Adrenal gland (tissue), 12 donors: Measurements from ENCODE around the gene NVL. TPM values are rescaled to one million over a fixed set of nuclear protein-coding genes. Genes with fewer than 3 reads are reported as not detected.

Experiments used
- DNase-seq, 7 donors: peaks; one replicate each; pipeline ENCODE4 v3.0.0-alpha.2; 2019 to 2020
- H3K27ac ChIP-seq, 5 donors: fragments of 200-600 bp; sonication (generic) in 4 of 5; 1 replicate in 3 of 5; 2 replicates in 2 of 5; pipeline versions ENCODE4 v1.5.1 to v1.8.0; 2016 to 2020; ENCODE audit warnings: mild to moderate bottlenecking in 1 of 5
- H3K27me3 ChIP-seq: fragments of 200-600 bp; 2 replicates; pipeline ENCODE4 v1.8.0; 2021
- H3K36me3 ChIP-seq, 2 donors: fragments of 200-600 bp; replicated peaks in 1 of 2; 1 replicate in 1 of 2; 2 replicates in 1 of 2; pipeline versions ENCODE4 v1.5.1 to v1.8.0; 2018 to 2022
- H3K4me1 ChIP-seq, 2 donors: fragments of 200-600 bp; replicated peaks in 1 of 2; 1 replicate in 1 of 2; 2 replicates in 1 of 2; pipeline versions ENCODE4 v1.5.1 to v1.8.0; 2018 to 2021
- H3K4me3 ChIP-seq, 4 donors: fragments of 200-600 bp; sonication (generic) in 3 of 4; one replicate each; pipeline ENCODE4 v1.5.1; 2016 to 2018
- H3K9me3 ChIP-seq, 3 donors: fragments of 200-600 bp; sonication (generic) in 1 of 3; replicated peaks in 1 of 3; 1 replicate in 2 of 3; 2 replicates in 1 of 3; pipeline versions ENCODE4 v1.5.1 to v1.8.0; 2016 to 2021
- POLR2A ChIP-seq, 2 donors: fragments of 450-650 bp; IDR thresholded peaks; one replicate each; pipeline ENCODE4 v1.6.1; 2017; ENCODE audit warnings: antibody characterized with exemption in 2 of 2, mild to moderate bottlenecking in 2 of 2, moderate library complexity in 1 of 2
- WGBS, 4 donors: extraction: QIAGEN DNeasy Blood & Tissue Kit in 2 of 4; methylation state at CpG; one replicate each; pipeline versions ENCODE4 v1.1.5 to v1.1.7; 2013 to 2017; 5-methylcytosine and 5-hydroxymethylcytosine counted together
- intact Hi-C, 2 donors: fragments of 100-400 bp; cut with DNase I; formaldehyde crosslinking; loops; one replicate each; pipeline versions ENCODE4 v1.14.1 to v1.15.0; 2022 to 2023
- polyA plus RNA-seq, 3 donors: library from polyadenylated mRNA; stranded (reverse); fragments of 200-250 nt in 2 of 3; fragments of 350-450 nt in 1 of 3; fragmentation: Illumina TruSeq in 1 of 3; extraction: RNeasy Lipid Tissue Mini Kit (QIAGEN cat#74804) in 1 of 3; gene quantifications; one replicate each; pipeline ENCODE4 v1.2.3, GENCODE V29; 2013 to 2014
- total RNA-seq, 9 donors: library from RNA; depleted of rRNA in 4 of 9; stranded (reverse); fragments of >200 nt in 4 of 9; fragments of 120-200 nt in 1 of 9; fragmentation: NEBNext Ultra II Directional in 1 of 9; extraction: Animal tissue kit (Norgen Biotek cat#: 25700) in 1 of 9; gene quantifications; one replicate each; pipeline versions ENCODE4 v1.1.0 to v1.2.4, GENCODE V29; 2013 to 2023
- TF ChIP-seq, protein P1 (sequence below), 6 experiments: fragments of 450-650 bp in 4 of 6; fragments of 200-600 bp in 2 of 6; sonication (generic) in 1 of 6; IDR thresholded peaks; 1 replicate in 5 of 6; 2 replicates in 1 of 6; pipeline versions ENCODE4 v1.5.1 to v1.8.0; 2016 to 2021; ENCODE audit warnings: antibody characterized with exemption in 6 of 6, mild to moderate bottlenecking in 2 of 6, moderate library complexity in 1 of 6
- donor health status: healthy with polysubstance abuse.
- donor health status: Bipolar disorder and iron deficiency.
- donor health status: DM: yes; HTN: yes; CAD: no.
- donor health status: DM: no; HTN: no; CAD: no.
- donor health status: DM: no; HTN: no; CAD: no.
- donor health status: DM: yes; HTN: yes; CAD: no.

NVL gene
- total and polyA plus RNA-seq, 12 donors: 12.0 to 77.0 (median 20.9) TPM

DNA sequence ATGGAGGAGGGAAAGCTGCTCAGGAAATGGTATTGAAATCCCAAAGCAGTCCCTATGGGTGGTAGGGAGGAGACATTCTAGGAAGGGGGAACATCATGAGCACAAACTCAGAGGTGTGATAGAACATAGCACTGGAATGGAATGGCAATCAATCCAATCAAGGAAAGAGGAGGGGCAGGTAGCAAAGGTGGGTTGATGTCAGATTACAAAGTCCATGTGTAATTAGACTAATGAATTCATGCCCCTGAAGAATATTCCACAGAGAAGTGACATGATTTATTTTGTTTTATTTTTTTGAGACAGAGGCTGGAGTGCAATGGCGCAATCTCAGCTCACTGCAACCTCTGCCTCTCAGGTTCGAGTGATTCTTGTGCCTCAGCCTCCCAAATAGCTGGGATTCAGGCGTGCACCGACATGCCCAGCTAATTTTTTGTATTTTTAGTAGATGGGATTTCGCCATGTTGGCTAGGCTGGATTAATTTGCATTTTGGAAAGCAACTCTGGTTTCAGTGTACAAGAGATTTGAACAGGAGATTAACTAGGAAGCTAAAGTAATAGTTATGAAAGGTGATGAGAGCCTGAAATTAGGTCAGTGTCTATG, 110.9 kb downstream of the NVL start:
- TF ChIP-seq, protein P1, sequence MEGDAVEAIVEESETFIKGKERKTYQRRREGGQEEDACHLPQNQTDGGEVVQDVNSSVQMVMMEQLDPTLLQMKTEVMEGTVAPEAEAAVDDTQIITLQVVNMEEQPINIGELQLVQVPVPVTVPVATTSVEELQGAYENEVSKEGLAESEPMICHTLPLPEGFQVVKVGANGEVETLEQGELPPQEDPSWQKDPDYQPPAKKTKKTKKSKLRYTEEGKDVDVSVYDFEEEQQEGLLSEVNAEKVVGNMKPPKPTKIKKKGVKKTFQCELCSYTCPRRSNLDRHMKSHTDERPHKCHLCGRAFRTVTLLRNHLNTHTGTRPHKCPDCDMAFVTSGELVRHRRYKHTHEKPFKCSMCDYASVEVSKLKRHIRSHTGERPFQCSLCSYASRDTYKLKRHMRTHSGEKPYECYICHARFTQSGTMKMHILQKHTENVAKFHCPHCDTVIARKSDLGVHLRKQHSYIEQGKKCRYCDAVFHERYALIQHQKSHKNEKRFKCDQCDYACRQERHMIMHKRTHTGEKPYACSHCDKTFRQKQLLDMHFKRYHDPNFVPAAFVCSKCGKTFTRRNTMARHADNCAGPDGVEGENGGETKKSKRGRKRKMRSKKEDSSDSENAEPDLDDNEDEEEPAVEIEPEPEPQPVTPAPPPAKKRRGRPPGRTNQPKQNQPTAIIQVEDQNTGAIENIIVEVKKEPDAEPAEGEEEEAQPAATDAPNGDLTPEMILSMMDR (IDR thresholded peaks at IDR 0.05): no peak
- TF ChIP-seq POLR2A (IDR thresholded peaks at IDR 0.05): no peak
- H3K36me3 ChIP-seq: no peaks in the 10 kb centered on the region
- no peak for DNase-seq
- H3K4me1 ChIP-seq: no peaks in the 10 kb centered on the region
- H3K9me3 ChIP-seq: no peaks in the 10 kb centered on the region
- H3K4me3 ChIP-seq: no peak overlapping the region
- H3K27ac ChIP-seq: no peak overlapping the region
- no peaks in the 10 kb centered on the region for H3K27me3 ChIP-seq
- WGBS, 4 donors: 79 to 89% (median 87%) methylated on average over 5 of the region's 5 CpGs
- intact Hi-C loops: no loop called here

DNA sequence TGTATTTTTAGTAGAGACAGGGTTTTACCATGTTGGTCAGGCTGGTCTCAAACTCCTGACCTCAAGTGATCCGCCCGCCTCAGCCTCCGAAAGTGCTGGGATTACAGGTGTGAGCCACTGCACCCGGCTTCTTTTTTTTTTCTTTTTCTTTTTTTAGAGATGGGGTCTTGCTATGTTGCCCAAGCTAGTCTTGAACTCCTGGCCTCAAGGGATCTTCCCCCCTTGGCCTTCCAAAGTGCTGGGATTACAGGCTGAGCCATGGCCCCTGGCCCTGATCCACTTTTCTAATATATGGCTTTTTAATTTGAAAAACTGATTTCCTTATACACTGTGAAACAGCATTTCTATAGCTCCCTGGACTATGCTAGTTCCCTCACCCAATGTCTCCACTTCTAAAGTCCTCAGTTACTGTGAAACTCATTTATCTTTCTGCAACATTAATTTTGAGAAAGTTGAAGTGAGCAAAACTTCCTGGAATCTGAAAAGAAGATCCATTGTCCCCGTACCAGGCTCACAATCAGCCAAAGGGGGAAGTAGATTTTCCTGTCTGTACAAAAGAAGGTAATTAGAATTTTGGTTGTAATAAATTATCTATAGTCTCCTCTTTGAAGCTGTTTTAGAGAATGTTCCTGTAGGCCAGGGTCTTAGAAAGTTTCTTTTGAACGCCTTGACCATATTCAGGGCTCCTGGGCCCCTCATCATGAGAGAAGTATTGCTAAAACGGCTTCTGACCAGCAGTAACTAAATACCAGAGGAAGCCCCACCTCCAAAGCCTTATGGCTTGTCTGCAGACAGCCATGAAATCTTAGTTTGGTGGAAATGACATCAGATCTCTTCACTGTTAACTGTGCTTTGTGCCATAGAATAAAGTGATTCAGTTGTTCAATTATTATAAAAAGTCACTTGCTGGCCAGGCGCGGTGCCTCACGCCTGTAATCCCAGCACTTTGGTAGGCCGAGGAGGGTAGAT, 112.0 kb downstream of the NVL start:
- Histone ChIP-seq H3K27me3 (no peaks in the 10 kb centered on the region), H3K4me3 (no peak overlapping the region), H3K4me1 (no peaks in the 10 kb centered on the region), H3K36me3 (no peaks in the 10 kb centered on the region), H3K27ac (peak overlapping the region in 2 of 5 donors; percentile 32 to 58), H3K9me3 (no peaks in the 10 kb centered on the region)
- no peak for DNase-seq
- 79 to 85% (median 82%) methylated on average over 7 to 11 of the region's 11 CpGs for whole genome bisulfite sequencing, 4 donors
- intact Hi-C loops: no loop called here
- TF ChIP-seq, protein P1 (IDR thresholded peaks at IDR 0.05): no peak
- TF ChIP-seq POLR2A (IDR thresholded peaks at IDR 0.05): no peak

DNA sequence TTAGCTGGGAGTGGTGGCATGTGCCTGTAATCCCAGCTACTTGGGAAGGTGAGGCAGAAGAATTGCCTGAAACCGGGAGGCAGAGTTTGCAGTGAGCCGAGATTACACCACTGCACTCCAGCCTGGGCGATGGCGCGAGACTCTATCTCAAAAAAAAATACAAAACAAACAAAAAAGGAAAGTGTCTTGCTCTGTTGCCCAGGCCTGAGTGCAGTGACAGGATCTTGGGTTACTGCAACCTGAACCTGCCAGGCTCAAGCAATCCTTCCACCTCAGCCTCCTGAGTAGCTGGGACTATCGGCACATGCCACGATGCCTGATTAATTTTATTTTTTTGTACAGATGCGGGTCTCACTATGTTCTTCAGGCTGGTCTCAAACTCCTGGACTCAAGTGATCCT, 113.6 kb downstream of the NVL start:
- 93 to 96% (median 94%) methylated on average over 8 of the region's 8 CpGs for WGBS, 4 donors
- Histone ChIP-seq H3K36me3 (no peaks in the 10 kb centered on the region), H3K4me3 (no peak overlapping the region), H3K9me3 (no peaks in the 10 kb centered on the region), H3K27me3 (no peaks in the 10 kb centered on the region), H3K27ac (no peak overlapping the region), H3K4me1 (no peaks in the 10 kb centered on the region)
- no peak for TF ChIP-seq POLR2A (IDR thresholded peaks at IDR 0.05)
- TF ChIP-seq, protein P1 (IDR thresholded peaks at IDR 0.05): no peak
- intact Hi-C loops: no loop called here
- DNase-seq: no peak

DNA sequence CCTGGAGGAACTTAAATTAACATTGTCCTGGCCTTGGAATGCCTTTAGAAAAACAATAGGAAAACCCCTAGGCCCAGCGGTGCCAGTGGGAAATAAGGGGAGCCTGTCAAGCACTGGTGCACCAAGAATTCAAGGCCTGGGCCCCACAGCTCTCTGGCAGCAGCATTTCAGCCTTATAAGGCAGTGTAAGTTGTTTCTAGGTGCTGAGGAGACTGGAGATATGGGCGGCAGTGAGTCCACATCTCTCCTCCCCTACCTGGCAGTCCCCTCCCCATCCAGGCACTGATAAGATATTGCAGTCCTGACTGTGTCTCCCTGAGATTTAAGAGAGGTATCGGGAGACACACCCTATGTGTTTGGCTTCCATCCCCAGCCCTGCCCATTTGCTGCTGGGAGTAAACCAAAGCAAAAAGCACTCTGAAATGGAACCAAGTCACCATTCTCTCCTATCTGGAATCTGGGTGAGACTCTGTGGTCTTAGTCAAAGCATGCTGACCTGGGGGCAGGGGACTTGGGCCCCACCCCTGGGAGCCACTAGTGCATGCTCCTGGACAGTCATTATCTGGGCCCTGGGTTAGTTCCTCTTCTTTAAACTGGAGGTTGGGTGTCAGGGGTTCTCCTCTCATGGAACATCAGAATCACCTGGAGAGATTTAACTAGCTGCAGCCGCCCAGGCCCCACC, 116.4 kb downstream of the NVL start:
- intact Hi-C loops: no loop called here
- Histone ChIP-seq H3K4me1 (no peaks in the 10 kb centered on the region), H3K4me3 (no peak overlapping the region), H3K9me3 (no peaks in the 10 kb centered on the region), H3K27ac (no peak overlapping the region), H3K36me3 (no peaks in the 10 kb centered on the region), H3K27me3 (no peaks in the 10 kb centered on the region)
- 75 to 86% (median 85%) methylated on average over 3 to 4 of the region's 4 CpGs for WGBS, 4 donors
- no peak for DNase-seq
- TF ChIP-seq, protein P1 (IDR thresholded peaks at IDR 0.05): no peak
